Activated naive CD4-positive, alpha-beta T cell treated with anti-CD3 and anti-CD28 coated beads, Interleukin-2, amount 50 U/mL, for 16 hours (primary cell): ENCODE data around the gene SNX5.

Source experiments
- DNase-seq: peaks from one replicate; pipeline ENCODE4 v3.0.0-alpha.2; 2020

The SNX5 gene

GRCh38 chr20:17911927-17912326 is 56.7 kb downstream of the SNX5 start:
- no peak for DNase-seq

GRCh38 chr20:17910828-17911294 is 57.7 kb downstream of the SNX5 start:
- DNase-seq = no peak

- DNase-seq = no peak
Measured at GRCh38 chr20:17909869-17910321, 58.7 kb downstream of the SNX5 start.

- no peak for DNase-seq
Measured at GRCh38 chr20:17905544-17905943, 63.0 kb downstream of the SNX5 start.

GRCh38 chr20:17904027-17904426 is 64.6 kb downstream of the SNX5 start:
- no peak for DNase-seq

- DNase-seq = no peak
Measured at GRCh38 chr20:17902531-17903083, 66.0 kb downstream of the SNX5 start.

- no peak for DNase-seq
Measured at GRCh38 chr20:17901971-17902370, 66.6 kb downstream of the SNX5 start.

GRCh38 chr20:17898548-17898994 is 70.0 kb downstream of the SNX5 start:
- DNase-seq = peak; percentile 60

GRCh38 chr20:17897566-17898307 is 70.9 kb downstream of the SNX5 start:
- DNase-seq = no peak

GRCh38 chr20:17896771-17897369 is 71.7 kb downstream of the SNX5 start:
- no peak for DNase-seq

- no peak for DNase-seq
Measured at GRCh38 chr20:17896193-17896723, 72.3 kb downstream of the SNX5 start.

- DNase-seq = peak; percentile 51
Measured at GRCh38 chr20:17895641-17896171, 72.9 kb downstream of the SNX5 start.

- no peak for DNase-seq
Measured at GRCh38 chr20:17893445-17893844, 75.1 kb downstream of the SNX5 start.

GRCh38 chr20:17892189-17892938 is 76.2 kb downstream of the SNX5 start:
- no peak for DNase-seq
